Measurements from ENCODE around the gene PDHA2. TPM values are rescaled to one million over a fixed set of nuclear protein-coding genes. Genes with fewer than 3 reads are reported as not detected.

The PDHA2 gene
- total and polyA plus RNA-seq, 2 of the 8 experiments (the other 6 are each of a cell fraction or from before 2014, with no cell fraction given) = not detected

- TF ChIP-seq CHD7 (IDR thresholded peaks at IDR 0.05; ENCODE audit: insufficient replicate concordance, low read length) = no peak
- TF ChIP-seq KDM5A (IDR thresholded peaks at IDR 0.05; ENCODE audit: low read length) = no peak
Measured at GRCh38 chr4:95825546-95825945, 14.3 kb upstream of the PDHA2 start (continued).
